GM13976 (cell line): Measurements from ENCODE around the gene IKZF1.

ENCODE experiments used
- DNase-seq: peaks from one replicate; pipeline ENCODE4 v3.0.0; 2012; ENCODE audit warnings: low spot score
- in situ Hi-C: fragments of 300-500 bp; cut with MboI; formaldehyde crosslinking; loops from one replicate; pipeline ENCODE4 v1.12.0; 2022; ENCODE audit warnings: low sequenced_read_pairs, mixed read lengths, inconsistent platforms; ENCODE audit not compliant: unreplicated experiment
- TF ChIP-seq, protein P1 (sequence below): IDR thresholded peaks from 2 replicates; pipeline ENCODE4 v1.5.1; 2012; ENCODE audit warnings: borderline replicate concordance, mild to moderate bottlenecking; ENCODE audit not compliant: insufficient read depth; ENCODE audit errors: extremely low read depth, missing control alignments, control extremely low read depth

Gene IKZF1

DNA sequence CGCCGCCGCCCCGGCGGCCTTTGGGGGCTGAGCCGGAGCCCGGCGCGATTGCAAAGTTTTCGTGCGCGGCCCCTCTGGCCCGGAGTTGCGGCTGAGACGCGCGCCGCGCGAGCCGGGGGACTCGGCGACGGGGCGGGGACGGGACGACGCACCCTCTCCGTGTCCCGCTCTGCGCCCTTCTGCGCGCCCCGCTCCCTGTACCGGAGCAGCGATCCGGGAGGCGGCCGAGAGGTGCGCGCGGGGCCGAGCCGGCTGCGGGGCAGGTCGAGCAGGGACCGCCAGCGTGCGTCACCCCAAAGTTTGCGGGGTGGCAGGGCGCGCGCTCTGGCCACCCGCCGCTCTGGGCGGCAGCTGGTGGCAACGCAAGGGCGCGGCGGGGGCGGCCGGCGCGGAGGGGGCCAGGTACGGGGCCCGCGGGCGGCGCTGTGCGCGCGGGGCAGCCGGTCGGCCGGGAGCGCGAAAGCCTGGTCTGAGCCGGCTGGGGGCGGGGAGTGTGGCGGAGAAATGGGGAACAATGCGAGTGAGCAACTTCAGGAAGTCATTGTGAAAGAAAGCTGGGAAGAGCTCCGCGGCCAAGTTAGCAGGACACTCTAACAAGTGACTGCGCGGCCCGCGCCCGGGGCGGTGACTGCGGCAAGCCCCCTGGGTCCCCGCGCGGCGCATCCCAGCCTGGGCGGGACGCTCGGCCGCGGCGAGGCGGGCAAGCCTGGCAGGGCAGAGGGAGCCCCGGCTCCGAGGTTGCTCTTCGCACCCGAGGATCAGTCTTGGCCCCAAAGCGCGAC is at the start of gene IKZF1:
Gene IKZF1, plus strand, starts transcription at position 588 of the 782 bp plus-strand sequence. CDS start 14,346 bp downstream, outside the sequence.
- in situ Hi-C loops: no loop called here
- peak; percentile 59 for DNase-seq

DNA sequence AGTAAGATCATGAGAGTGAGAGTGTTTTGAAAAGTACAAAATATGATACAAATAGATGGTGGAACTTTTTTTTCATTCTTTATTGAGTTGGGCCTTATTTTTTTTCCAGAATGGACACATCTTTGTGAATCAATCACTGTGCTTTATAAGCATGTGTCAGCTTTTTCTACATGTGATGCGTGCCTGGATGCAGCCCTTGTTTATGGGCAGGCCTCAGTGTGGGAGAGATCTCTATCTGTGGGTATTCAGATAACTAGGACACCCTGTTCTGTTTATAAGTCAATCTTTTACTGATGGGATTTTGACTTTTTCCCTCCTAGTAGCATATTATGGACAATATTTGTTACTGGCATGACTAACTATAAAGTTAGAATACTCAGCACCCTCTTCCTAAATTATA is 42.9 kb upstream of the IKZF1 start:
- TF ChIP-seq, protein P1, sequence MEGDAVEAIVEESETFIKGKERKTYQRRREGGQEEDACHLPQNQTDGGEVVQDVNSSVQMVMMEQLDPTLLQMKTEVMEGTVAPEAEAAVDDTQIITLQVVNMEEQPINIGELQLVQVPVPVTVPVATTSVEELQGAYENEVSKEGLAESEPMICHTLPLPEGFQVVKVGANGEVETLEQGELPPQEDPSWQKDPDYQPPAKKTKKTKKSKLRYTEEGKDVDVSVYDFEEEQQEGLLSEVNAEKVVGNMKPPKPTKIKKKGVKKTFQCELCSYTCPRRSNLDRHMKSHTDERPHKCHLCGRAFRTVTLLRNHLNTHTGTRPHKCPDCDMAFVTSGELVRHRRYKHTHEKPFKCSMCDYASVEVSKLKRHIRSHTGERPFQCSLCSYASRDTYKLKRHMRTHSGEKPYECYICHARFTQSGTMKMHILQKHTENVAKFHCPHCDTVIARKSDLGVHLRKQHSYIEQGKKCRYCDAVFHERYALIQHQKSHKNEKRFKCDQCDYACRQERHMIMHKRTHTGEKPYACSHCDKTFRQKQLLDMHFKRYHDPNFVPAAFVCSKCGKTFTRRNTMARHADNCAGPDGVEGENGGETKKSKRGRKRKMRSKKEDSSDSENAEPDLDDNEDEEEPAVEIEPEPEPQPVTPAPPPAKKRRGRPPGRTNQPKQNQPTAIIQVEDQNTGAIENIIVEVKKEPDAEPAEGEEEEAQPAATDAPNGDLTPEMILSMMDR: no peak
- DNase-seq: no peak
- in situ Hi-C loops: no loop called here

More for the DNA sequence above, at the start of gene IKZF1:
- TF ChIP-seq, protein P1: peak; percentile 26

DNA sequence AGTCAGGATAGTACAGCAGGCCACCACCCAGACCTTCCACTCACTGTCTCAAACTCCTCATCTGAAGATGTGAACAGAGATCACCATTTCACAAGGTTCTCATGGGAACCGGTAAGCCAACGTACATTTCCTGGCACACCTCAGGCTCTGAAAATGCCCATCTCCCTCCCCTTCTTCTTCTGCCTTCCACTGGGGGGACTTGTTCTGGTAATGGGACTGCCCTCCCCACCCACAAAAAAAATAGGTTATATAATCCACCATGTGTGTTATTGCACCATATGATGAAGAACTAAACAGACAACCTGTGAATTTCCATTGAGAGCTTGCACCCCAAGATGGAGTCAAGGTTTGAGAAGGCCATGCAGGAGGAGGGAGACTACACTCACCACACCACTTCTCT is 42.1 kb upstream of the IKZF1 start:
- TF ChIP-seq, protein P1: no peak
- DNase-seq: no peak
- in situ Hi-C loops: no loop called here

DNA sequence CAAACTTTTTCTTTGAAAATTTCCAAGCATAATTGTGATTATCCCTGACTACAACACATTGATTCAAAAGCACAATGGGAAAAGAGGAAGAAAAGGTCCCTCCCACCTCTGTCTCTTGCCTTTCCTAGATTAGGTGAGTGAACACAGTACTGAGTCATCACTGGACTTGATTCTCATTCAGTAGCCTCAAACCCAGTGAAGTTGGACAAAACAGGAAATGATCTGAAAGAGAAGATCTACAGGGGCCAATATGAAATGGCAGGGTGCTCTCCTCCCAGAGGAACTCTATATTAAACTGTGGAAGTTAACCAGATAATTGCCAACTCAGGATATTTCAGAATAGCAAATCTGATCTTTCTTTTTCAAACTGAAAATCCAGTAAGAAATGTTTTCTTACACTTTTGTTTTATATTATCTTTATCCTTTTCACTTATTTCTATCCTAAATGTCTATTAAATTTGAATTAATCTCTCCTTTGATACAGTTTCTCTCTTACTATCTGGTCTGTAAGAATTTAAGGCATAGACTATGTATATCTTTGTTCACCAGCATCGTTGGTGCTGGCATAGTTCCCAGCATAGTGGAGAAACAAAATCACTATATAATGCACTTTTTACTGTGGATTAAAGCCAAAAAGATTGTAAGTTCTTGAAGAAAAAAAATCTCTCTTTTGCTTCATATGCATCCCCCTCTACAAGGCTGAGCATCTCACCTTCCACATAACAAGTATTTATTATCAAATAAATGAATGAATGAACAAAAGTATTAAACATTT is 41.4 kb upstream of the IKZF1 start:
- DNase-seq: peak; percentile 37
- in situ Hi-C loops: no loop called here

DNA sequence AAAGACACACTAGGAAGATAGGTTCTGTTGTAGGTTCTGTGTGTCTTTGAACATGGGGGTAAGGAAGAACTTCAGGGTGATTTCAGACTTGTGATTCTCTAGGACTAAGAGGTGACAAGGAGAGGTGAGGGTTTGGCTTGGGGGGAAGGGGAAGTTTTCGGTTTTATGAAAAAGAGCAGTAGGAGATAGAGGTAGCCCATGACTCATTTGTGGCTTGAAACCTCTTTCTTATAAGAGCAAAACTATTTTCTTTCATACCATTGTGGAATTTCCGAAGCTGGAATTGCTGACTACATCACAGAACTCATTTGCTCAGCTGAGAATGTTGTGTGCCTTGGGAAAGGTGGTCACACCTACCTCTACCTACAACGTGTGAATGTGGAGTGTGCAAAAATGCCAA is 39.6 kb upstream of the IKZF1 start:
- TF ChIP-seq, protein P1: no peak
- in situ Hi-C loops: no loop called here
- DNase-seq: peak; percentile 25

More for the DNA sequence above, 41.4 kb upstream of the IKZF1 start:
- TF ChIP-seq, protein P1: no peak

DNA sequence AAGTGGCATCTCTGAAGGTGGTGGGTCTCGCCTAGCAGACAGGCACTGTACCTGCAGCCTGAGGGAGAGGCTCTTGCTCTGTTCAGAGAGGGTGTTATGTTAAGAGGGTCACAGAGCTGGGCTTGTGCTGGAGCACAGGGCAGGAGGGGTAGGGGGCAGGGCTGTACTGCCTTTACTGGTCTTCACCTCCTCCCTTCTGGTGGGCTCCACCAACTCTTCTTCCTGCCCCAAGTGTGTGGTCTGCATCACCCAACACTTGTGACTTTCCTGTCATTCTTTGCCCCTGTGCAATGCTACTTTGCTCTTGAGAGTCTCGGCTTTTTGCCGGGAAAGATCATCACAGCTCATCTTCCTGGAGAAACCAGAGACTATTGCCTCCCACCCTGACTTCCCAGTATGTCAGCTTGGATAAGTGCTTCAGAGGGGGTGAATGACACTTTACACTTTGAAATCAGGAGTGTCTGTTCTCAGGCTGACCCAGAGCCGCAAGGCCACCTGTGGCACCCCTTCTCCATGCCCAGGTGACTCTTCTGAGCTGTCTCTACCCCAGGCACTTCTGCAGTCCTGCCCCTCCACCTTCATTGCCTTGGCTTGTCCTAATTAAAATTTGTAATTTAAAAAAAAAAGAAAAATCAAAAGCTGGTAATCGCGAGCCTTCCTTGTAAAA is 38.4 kb upstream of the IKZF1 start:
- TF ChIP-seq, protein P1: no peak
- in situ Hi-C loops: no loop called here

More for the DNA sequence above, 38.4 kb upstream of the IKZF1 start:
- no peak for DNase-seq
